Tibial nerve (tissue), 4 donors: Measurements from ENCODE around the gene FGR. TPM values are rescaled to one million over a fixed set of nuclear protein-coding genes. Genes with fewer than 3 reads are reported as not detected.

Experiments
- DNase-seq, 2 donors: peaks; one replicate each; pipeline ENCODE4 v3.0.0-alpha.2; 2019; ENCODE audit warnings: low spot score in 2 of 2
- H3K27ac ChIP-seq, 4 donors: fragments of 200-600 bp; sonication (generic) in 3 of 4; one replicate each; pipeline ENCODE4 v1.5.1; 2017 to 2019; ENCODE audit warnings: mild to moderate bottlenecking in 1 of 4
- H3K27me3 ChIP-seq, 2 donors: fragments of 200-600 bp; sonication (generic) in 1 of 2; one replicate each; pipeline versions ENCODE4 v1.5.1 to v1.6.0; 2017 to 2019
- H3K36me3 ChIP-seq, 3 donors: fragments of 200-600 bp; sonication (generic); one replicate each; pipeline ENCODE4 v1.5.1; 2018 to 2019
- H3K4me1 ChIP-seq, 4 donors: fragments of 200-600 bp; sonication (generic) in 3 of 4; one replicate each; pipeline ENCODE4 v1.5.1; 2017 to 2019
- H3K4me3 ChIP-seq, 4 donors: fragments of 200-600 bp; sonication (generic) in 3 of 4; one replicate each; pipeline ENCODE4 v1.5.1; 2017 to 2019; ENCODE audit warnings: mild to moderate bottlenecking in 1 of 4, moderate library complexity in 1 of 4
- H3K9me3 ChIP-seq, 4 donors: fragments of 200-600 bp; sonication (generic) in 3 of 4; one replicate each; pipeline ENCODE4 v1.5.1; 2017 to 2019
- CTCF ChIP-seq, 5 experiments: fragments of 200-600 bp in 3 of 5; fragments of 450-650 bp in 2 of 5; sonication (generic) in 3 of 5; IDR thresholded peaks; one replicate each; pipeline ENCODE4 v1.5.1; 2016 to 2019; ENCODE audit warnings: antibody characterized with exemption in 5 of 5, mild to moderate bottlenecking in 3 of 5, moderate library complexity in 2 of 5
- EP300 ChIP-seq, 2 donors: sonication (generic); formaldehyde crosslinking; IDR thresholded peaks; one replicate each; pipeline ENCODE4 v1.6.1; 2017; ENCODE audit warnings: antibody characterized with exemption in 2 of 2, mild to moderate bottlenecking in 1 of 2
- POLR2A ChIP-seq, 2 donors: fragments of 450-650 bp; IDR thresholded peaks; one replicate each; pipeline ENCODE4 v1.6.1; 2017; ENCODE audit warnings: antibody characterized with exemption in 2 of 2, mild to moderate bottlenecking in 2 of 2, moderate library complexity in 2 of 2
- WGBS, 2 donors: methylation state at CpG; one replicate each; pipeline ENCODE4 v1.1.5; 2018; 5-methylcytosine and 5-hydroxymethylcytosine counted together
- total RNA-seq, 4 donors: library from RNA; depleted of rRNA; stranded (reverse); fragments of >200 nt; gene quantifications; one replicate each; pipeline ENCODE4 v1.1.0, GENCODE V29; 2016

FGR gene
- total RNA-seq, 4 donors from 2014 or later, result 18.4 to 63.9 (median 22.6) TPM

DNA sequence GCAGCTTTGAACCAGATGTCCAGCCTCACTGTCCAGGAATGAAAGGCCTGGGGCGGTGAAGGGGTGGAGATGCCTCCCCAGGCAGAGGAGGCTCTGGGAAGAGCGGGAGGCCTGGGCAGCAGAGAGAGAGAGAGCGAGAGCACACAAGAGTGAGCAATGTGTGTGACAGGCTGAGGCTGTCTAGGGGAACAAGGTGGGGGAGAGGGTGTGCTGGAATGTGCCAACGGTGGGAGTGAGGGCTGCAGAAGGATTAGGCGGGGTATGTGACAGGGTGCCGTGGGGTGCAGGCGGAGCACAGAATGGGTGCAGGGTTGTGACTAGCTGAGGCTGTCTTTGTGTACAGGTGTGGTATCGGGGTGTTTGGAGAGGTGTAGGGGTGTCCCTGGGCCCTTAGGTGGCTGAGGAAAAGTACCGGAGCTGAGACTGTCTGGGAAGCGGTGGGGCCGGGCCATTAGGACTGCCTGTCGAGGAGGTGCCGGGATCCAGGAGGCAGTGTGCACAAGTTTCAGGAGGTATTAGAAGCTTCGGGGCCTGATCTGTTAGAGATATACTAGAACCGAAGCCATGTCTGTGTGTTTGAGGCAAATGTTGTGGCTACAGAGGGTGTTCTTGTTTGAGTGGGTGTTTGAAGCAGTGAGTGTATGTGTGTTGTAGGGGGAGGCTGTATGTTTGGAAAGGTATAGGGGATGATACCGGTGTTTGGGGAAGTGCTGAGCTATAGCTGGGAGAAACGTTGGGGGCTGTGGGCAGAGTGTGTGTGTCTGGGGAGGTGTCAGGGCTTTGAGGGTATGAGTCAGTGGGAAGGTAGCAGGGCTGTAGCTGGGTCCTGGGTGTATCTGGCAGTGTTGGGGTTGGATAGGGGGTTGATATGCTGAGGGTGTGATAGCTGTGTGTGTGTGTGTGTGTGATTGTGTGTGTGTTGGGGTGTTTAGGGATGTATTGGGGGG, 40.1 kb downstream of the FGR start:
- no peak for TF ChIP-seq EP300 (IDR thresholded peaks at IDR 0.05)
- no peak for TF ChIP-seq POLR2A (IDR thresholded peaks at IDR 0.05)
- no peak for TF ChIP-seq CTCF (IDR thresholded peaks at IDR 0.05)
- H3K4me1 ChIP-seq, result peaks cover 6 to 100% (median 94%) of the 10 kb centered on the region in 4 donors
- 52 to 54% methylated on average over 17 of the region's 17 CpGs for WGBS, 2 donors
- no peaks in the 10 kb centered on the region for H3K9me3 ChIP-seq
- peaks cover 0 to 6% (median 0%) of the 10 kb centered on the region in 3 donors for H3K36me3 ChIP-seq
- DNase-seq, result no peak
- peak overlapping the region in 1 of 4 donors; percentile 16 for H3K4me3 ChIP-seq
- H3K27me3 ChIP-seq, result no peaks in the 10 kb centered on the region
- peak overlapping the region; percentile 20 to 99 (median 62) for H3K27ac ChIP-seq

GRCh38 chr1:27593678-27594563, 41.1 kb downstream of the FGR start:
- Histone ChIP-seq H3K4me1 (peaks cover 0 to 100% (median 91%) of the 10 kb centered on the region in 4 donors), H3K27me3 (no peaks in the 10 kb centered on the region), H3K27ac (peak overlapping the region; percentile 20 to 99 (median 62)), H3K36me3 (peaks cover 0 to 8% (median 0%) of the 10 kb centered on the region in 3 donors), H3K9me3 (no peaks in the 10 kb centered on the region), H3K4me3 (peak overlapping the region in 1 of 4 donors; percentile 16)
- TF ChIP-seq EP300 (IDR thresholded peaks at IDR 0.05), result no peak
- no peak for DNase-seq
- 50 to 56% methylated on average over 7 to 8 of the region's 8 CpGs for WGBS, 2 donors

DNA sequence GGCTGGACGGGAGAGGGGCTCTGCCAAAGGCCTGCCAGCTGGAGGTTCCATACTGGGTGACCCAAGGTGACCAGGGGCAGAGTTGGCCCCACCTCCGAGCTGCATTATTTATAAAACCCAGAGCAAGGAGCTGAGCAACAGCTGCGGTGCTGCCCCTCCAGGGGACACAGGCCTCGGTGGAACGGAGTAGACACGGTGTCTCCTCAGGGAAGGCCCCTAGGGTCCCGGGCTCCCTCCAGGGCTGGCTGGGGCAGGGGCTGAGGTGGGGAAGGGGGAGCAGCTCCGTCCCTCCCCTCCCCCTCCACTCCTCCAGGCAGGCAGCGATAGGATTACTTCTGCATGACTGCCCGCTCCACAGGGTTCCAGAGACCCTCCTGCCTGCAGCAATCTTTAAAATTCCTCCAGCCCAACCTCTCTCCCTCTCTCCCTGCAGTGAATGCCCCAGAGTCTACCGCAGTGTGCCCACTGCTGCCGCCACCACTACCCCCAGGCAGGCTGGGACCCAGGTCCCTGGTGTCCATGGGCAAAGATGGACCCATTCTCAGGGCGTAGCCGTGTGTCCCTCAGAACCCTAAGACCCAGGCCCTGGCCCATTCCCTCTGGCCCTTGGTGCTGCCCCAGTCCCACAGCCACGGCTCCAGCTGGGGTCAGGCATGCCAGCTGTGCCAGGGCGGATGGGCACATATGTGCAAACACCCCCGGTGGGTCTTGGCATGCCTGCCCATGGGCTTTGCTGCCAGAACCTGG, 41.9 kb downstream of the FGR start:
- peak overlapping the region in 3 of 4 donors; percentile 35 to 99 (median 98) for H3K27ac ChIP-seq
- no peak for DNase-seq
- WGBS, 2 donors, result 43 to 46% methylated on average over 13 to 16 of the region's 17 CpGs
- peaks cover 0 to 100% (median 86%) of the 10 kb centered on the region in 4 donors for H3K4me1 ChIP-seq
- H3K27me3 ChIP-seq, result no peaks in the 10 kb centered on the region
- peaks cover 0 to 10% (median 0%) of the 10 kb centered on the region in 3 donors for H3K36me3 ChIP-seq
- no peak for TF ChIP-seq POLR2A (IDR thresholded peaks at IDR 0.05)
- TF ChIP-seq EP300 (IDR thresholded peaks at IDR 0.05), result no peak
- TF ChIP-seq CTCF (IDR thresholded peaks at IDR 0.05), result no peak
- H3K9me3 ChIP-seq, result no peaks in the 10 kb centered on the region
- H3K4me3 ChIP-seq, result no peak overlapping the region

- TF ChIP-seq EP300 (IDR thresholded peaks at IDR 0.05) (no peak), CTCF (IDR thresholded peaks at IDR 0.05) (no peak), POLR2A (IDR thresholded peaks at IDR 0.05) (no peak)
- Histone ChIP-seq H3K27ac (peak overlapping the region in 3 of 4 donors; percentile 35 to 99 (median 98)), H3K4me3 (no peak overlapping the region), H3K27me3 (no peaks in the 10 kb centered on the region), H3K4me1 (peaks cover 0 to 100% (median 79%) of the 10 kb centered on the region in 4 donors), H3K9me3 (no peaks in the 10 kb centered on the region), H3K36me3 (peaks cover 0 to 10% (median 0%) of the 10 kb centered on the region in 3 donors)
- 78 to 79% methylated on average over 6 to 11 of the region's 22 CpGs for WGBS, 2 donors
- DNase-seq, result no peak
Observed at GRCh38 chr1:27592232-27592930, 42.6 kb downstream of the FGR start.
